ENCODE results near the gene PDE12.

Gene PDE12, protein sequence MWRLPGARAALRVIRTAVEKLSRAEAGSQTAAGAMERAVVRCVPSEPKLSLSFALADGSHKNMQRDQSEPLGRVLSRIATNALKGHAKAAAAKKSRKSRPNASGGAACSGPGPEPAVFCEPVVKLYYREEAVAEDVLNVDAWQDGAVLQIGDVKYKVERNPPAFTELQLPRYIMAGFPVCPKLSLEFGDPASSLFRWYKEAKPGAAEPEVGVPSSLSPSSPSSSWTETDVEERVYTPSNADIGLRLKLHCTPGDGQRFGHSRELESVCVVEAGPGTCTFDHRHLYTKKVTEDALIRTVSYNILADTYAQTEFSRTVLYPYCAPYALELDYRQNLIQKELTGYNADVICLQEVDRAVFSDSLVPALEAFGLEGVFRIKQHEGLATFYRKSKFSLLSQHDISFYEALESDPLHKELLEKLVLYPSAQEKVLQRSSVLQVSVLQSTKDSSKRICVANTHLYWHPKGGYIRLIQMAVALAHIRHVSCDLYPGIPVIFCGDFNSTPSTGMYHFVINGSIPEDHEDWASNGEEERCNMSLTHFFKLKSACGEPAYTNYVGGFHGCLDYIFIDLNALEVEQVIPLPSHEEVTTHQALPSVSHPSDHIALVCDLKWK

DNA sequence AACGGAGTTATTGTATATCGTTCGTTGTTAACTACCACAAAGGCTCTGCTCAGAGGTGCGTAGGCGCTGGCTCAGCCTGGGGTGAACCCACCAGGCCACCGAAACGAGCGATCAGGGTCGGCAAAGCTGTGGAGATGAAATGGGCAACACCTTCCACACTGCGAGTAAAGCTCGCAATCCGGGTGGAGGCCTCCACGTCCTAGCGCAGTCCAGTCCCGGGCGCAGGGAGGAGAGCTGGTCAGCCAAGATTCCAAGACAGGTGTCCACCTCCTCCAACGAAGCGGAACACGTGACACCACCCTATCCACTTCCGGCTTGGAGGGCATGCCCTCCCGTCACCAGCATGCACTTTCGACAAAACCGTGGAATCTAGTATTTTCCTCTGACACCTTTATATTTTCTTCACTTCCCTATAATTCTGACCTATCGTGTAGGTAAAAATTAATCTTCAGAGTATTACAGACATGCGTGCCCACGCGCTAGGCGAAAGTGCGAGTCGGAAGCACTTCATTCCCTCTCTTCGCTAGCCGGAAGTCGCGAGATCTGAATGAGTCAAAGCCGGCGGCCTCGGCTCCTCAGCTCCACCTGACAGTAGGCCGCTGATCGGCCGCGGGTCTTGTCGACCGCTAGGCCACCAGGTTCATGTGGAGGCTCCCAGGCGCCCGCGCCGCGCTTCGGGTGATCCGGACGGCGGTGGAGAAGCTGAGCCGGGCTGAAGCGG, at the start of gene PDE12:
Gene PDE12 (plus strand): TSS at position 537 of the 721 bp plus-strand sequence. CDS start 106 bp downstream, at position 643.
- DNase-seq, result peak; percentile 93

DNA sequence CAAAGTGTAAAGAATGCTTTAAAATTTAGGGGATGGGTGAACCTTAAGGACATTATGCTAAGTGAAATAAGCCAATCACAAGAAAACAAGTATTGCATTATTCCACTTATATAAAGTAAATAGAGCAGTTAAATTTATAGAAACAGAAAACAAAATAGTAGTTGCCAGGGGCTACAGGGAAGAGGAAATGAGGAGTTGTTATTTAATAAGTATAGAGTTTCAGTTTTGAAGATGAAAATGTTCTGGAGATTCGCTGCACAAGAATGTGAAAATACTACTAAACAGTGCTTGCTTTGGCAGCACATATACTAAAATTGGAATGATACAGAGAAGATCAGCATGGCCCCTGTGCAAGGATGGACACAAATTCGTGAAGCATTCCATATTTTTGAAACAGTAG, 43.9 kb upstream of the PDE12 start:
- DNase-seq, result no peak

DNA sequence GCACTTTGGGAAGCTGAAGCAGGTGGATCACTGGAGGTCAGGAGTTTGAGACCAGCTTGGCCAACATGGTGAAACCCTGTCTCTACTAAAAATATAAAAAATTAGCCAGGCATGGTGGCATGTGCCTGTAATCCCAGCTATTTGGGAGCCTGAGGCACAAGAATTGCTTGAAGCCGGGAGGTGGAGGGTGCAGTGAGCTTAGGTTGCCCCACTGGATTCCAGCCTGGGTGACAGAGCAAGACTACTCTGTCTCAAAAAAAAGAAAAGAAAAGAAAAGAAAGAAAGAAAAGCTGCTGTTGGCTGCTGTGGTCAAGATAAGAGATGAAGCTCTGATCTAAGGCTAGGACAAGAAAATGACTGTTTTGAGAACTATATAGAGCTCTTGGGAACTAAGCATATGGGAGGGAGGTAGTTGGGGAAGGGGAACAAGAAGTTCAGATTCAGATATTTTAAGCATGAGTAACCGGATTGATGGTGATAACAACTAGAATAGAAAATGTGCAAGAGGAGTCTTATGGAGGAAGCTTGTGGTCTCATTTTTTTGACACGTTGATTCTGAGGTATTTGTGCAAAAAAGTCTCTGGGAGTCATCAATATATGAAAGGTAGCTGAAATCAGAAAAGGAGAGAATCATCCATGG, 37.7 kb upstream of the PDE12 start:
- DNase-seq, result no peak

DNA sequence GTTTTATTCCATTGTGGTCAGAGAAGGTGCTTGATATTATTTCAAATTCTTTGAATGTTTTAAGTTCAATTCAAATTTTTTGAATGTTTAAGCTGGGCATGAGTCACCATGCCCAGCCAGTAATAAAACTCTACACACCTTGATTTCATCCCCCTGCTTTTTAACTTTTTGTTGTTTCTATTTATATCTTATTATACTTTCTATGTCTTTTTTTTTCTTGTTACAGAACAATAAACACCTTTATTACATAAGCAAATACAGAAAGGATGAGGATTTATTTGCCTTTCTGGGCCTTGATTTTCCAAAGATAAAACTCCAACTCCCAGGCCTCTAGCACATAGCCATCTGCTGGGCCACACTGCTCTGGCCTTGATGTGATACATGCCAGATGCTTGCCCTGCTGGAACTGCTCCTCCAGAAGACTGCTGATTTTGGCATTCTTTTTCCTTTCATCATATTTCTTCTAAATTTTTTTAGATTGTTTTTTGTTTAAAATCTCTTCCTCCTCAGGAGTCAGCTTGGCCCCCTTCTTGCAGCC, 25.9 kb upstream of the PDE12 start:
- no peak for DNase-seq

DNA sequence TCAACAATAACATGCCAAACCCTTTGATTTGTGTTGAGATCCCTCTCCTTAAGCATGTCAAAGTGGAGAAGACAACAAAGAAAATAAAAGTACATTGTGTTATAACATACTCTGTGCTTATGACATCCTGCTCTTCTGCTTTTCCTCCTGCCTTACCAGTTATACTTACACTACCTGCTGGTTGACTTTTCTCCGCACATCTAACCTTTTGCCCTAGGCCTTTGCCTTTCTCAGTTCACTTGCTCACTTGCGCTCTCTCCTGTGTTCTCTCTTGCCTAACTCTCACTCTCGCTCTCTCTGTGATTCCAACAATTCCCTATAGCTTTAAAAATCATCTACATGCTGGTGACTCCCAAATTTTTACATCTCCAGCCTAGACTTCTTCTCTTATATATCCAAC, 17.6 kb upstream of the PDE12 start:
- no peak for DNase-seq

DNA sequence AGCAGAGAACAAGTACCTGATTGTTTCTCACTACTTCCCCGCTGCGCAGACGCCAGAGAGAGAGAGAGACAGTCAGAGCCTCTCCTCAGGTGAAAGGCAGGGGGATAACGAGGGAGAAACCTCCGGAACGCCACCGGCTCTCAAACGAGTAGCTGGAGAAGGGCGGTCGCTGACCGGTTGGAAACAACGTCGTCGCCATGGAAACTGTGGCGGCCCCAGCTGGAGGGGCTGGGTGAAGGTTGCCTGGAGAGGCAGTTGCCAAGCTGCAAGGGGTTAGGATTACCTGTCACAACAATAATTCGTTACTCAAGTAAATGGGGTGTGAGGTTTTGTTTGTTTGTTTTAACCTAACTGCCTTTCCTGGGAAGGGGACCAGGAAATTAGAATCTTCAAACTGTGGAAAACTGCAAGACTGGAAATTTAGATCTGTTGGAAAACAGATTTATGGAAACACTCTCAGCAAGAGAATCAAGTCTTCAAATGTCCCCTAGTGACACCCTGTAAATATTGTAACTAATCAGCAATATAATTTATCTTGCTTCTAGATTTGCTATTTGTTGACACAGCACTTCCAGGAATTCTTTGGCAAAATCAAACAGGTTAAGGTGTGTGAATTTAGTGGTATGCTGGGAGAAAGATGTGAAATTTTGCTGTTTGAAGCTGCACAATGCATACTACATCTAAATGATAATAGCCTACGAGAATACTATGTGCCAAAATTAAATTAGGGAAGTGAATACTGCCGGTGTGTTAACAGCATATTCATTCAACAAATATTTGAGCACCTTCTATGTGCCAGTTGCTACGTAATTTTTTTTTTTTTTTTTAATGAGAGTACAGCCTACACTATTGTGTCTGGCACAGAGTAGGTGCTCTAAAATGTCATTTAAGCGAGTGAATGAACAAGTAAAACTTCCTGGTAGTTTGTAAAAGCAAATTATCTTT, 11.6 kb upstream of the PDE12 start, which contains the start of gene DNAH12:
Gene DNAH12 (minus strand): TSS at position 164 of the 945 bp plus-strand sequence. CDS start 1,474 bp downstream, outside the sequence.
- no peak for DNase-seq

DNA sequence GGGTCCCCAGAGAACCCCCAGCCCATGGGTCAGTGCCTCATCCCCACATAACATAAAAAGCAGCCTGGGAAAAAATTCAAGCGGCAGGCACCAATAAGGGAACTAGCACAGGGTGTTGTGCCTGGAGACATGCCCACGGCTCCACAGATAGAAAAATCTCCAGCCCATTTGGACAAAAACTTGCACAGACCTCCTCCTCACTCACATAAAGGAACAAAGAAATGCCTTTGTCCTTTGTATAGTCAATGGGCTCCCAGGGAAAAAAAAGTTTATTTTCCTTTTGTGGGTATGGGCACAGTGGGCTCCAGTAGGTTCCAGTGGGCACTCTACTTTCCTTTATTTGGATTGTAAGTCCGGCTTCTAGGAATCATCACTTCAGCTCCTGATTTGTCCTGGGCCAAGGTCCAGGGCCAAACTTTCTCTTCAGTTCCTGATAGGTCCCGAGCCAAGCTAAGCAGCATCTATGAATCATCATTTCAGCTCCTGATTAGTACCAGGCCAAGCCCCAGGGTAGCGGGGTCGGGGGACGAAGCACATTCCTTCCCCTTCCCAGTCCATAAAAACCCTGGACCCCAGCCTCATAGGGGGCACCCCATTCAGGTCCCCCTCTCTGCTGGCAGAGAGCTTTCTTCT, 10.3 kb upstream of the PDE12 start:
- DNase-seq, result no peak

DNA sequence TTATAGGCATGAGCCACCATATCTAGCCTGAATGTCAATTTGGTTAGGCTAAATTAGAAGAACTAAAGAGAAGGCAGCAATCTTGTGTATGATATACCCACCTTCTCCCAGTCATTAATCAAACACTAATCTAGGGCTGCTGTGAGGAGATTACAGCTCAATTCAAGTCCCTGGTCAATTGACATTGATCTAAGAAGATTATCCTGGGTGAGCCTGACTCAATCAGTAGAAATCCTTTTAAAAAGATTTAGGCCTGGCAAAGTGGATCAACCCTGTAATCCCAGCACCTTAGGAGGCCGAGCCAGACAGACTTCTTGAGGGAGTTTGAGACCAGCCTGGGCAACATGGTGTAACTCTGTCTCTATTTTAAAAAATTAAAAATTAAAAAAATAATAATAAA, 9.5 kb upstream of the PDE12 start:
- DNase-seq, result no peak

DNA sequence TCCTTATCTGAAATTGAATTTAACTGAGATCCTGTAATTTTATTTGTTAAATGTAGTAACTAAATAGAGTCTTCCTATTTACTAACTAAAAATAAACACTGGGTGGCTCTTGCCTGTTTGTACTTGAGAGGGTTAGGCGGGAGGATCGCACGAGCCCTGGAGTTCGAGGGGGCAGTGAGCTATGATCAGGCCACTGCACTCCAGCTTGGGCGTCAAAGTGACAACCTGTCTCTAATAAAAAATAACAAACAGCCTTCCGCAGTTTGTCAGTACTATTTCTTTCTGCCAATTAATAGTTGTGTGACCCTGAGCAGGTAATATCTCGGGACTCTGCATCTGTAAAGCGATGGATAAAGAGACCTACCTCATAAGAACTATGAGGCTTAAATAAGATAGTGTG, 768 bp upstream of the PDE12 start:
- DNase-seq, result no peak

DNA sequence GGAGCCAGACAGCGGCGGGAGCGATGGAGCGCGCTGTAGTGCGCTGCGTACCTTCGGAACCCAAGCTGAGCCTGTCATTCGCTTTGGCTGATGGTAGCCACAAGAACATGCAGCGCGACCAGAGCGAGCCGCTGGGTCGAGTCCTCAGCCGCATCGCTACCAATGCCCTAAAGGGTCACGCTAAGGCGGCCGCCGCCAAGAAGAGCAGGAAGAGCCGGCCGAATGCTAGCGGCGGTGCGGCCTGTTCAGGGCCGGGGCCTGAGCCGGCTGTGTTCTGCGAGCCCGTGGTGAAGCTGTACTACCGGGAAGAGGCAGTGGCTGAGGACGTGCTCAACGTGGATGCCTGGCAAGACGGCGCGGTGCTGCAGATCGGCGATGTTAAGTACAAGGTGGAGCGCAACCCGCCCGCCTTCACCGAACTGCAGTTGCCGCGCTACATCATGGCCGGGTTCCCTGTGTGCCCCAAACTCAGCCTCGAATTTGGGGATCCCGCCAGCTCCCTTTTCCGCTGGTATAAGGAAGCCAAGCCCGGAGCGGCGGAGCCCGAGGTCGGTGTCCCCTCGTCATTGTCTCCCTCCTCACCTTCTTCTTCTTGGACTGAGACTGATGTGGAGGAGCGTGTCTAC, 498 bp downstream of the PDE12 start:
- DNase-seq, result peak; percentile 80

DNA sequence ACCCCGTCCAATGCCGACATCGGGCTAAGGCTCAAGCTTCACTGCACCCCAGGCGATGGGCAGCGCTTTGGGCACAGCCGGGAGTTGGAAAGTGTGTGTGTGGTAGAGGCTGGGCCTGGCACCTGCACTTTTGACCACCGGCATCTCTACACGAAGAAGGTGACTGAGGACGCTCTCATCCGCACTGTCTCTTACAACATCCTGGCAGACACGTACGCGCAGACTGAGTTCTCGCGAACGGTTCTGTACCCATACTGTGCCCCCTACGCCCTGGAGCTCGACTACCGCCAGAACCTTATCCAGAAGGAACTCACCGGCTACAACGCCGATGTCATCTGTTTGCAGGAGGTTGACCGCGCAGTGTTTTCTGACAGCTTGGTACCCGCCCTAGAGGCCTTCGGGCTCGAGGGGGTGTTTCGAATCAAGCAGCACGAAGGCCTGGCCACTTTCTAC, 1.0 kb downstream of the PDE12 start:
- peak; percentile 75 for DNase-seq

DNA sequence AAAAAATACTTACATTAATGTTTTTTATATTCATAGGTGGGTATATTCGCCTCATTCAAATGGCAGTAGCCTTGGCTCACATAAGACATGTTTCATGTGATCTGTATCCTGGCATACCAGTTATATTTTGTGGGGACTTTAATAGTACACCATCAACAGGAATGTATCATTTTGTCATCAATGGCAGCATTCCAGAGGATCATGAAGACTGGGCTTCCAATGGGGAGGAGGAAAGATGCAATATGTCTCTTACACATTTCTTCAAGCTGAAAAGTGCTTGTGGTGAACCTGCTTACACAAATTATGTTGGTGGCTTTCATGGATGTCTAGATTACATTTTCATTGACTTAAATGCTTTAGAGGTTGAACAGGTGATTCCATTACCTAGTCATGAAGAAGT, 3.5 kb downstream of the PDE12 start:
- DNase-seq, result no peak

DNA sequence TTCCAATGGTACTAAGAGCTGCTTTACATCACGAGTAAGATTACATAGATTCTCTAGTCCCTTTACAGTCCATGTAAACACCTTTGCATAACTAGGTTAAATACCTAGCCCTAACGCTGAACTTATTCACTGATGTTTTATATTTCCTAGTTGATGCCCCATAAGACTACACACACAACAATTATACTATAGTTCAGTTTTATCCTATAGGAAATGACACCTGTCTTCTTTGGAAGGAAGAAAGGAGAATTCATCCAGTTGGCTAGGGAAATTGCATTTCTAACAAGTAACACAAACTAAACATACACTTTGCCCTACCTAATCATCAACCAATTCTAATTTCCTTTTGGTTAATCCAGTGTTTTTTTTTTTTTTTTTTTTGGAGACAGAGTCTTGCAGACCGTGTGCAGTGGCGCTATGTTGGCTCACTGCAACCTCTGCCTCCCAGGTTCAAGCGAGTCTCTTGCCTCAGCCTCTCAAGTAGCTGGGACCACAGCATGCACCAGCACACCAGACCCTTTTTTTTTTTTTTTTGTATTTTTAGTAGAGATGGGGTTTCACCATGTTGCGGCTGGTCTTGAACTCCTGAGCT, 13.9 kb downstream of the PDE12 start:
- no peak for DNase-seq

DNA sequence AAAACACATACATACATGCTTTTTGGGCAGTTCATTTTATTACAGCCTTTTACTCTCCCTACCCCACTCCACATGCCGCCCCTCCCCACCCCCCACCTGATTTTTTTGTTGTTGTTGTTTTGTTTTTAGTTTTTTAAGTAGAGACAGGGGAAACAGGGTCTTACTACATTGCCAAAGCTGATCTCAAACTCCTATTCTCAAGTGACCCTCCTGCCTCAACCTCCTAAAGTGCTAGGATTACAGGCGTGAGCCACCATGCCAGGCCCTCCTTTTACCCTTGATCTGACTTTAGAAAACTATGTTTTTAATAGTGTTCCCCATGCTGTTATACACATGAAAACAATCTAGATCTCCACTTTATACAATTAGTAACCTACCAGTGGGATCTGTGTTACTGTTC, 14.8 kb downstream of the PDE12 start:
- DNase-seq, result no peak

DNA sequence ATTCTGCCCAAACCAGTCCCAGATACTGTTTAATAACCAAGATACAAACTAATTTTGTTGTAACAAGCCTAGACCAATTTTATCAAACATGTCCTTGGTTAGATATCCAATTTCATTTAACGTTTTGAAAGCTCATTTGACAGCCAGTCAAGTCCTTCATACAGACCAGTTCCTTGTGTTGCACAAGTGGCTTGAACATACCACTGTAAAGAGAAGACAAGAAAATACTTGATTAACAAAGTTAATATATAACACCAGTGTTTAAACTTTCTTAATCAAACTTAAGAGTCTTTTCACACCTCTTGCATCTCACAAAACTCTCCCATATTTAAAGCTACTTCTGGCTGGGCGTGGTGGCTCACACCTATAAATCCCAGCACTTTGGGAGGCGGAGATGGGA, 16.0 kb downstream of the PDE12 start:
- no peak for DNase-seq

DNA sequence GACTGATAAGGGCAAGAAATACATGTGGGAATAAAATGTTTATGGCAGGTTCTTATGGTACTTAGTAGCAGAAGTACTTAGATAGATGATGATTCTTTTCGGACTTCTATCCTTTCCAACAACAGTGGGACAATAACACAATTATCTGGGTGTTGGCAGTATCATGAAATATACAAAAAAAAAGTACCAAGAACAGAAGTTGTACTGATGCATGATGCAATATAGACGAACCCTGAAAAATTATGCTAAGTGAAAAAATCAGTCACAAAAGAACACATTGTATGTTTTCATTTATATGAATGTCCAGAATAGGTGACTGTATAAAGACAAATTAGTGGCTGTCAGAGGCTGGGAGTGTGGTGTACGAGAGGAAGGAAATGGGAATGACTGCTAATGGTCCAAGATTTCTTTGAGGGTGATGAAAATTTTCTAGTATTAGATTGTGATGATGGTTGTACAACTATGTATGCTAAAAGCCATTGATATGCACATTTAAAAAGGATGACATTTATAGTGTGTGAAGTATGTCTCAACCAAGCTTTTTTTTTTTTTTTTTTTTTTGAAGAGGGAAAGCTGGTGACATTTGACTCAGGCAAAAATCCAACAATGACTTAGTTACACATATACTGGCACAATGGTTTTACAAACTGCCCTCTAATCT, 20.0 kb downstream of the PDE12 start:
- DNase-seq, result no peak

DNA sequence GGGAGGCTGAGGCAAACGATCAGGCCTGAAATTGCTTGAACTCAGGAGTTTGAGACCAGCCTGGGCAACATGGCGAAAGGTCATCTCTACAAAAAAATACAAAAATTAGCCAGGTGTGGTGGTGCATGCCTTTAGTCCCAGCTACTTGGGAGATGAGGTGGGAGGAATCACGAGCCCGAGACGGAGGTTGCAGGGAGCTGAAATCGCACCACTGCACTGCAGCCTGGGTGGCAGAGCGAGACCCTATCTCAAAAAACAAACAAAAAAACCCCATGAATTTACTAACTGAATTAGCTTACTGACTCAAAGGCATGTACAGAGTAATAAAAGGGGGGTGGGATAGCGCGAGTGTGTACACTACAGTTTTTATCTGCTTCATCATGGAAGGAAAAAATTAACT, 21.7 kb downstream of the PDE12 start:
- DNase-seq, result no peak

DNA sequence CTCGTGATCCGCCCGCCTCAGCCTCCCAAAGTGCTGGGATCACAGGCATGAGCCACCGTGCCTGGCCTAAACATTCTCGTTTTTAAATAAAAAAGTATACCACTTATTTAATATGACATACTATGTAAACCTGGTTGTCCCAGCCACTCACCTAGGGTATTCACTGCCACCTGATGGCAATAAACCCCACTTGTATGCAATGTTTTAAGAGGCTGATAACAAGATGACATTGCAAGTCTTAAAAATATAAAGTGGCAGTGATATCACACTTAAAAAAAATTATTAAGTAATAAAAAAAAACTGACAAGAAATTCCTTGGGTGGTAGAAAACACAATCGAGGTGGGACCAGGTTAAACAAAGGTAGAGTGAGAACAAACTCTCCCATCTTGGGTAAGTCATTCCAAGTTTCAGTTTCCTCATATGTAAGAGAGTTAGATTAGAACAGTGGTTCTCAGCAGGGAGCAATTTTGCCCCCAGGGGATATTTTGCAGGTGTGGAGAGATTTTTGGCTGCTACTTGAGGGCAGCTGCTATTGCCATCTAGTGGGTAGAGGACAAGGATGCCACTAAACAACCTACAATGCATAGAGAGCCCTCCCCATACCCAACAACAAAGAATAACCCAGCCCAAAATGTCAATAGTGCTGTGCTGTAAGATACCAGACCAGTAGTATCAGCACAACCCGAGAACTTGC, 26.5 kb downstream of the PDE12 start:
- DNase-seq, result no peak

DNA sequence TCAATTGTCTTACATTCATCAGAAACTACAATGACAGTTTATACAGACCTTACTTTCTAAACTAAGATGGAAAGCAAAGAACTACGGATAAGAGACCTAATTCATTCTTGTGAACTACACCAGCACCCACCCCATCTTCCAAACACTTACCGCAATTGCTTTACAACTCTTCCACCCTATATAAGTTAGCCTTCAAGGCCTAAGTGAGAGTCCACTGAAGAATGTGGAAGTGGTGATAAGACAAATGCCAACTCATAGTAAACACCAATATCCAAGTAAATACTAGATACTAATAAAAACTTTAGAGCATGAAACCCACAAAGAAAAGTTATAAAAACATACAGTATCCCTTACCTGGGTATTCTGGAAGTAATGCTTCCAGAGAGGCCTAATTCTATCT, 27.5 kb downstream of the PDE12 start:
- no peak for DNase-seq

Measured in activated effector memory CD4-positive, alpha-beta T cell treated with anti-CD3 and anti-CD28 coated beads, Interleukin-2, amount 50 U/mL, for 16 hours (primary cell).